Activated CD4-positive, alpha-beta memory T cell treated with anti-CD3 and anti-CD28 coated beads, Interleukin-2, amount 10 ng/mL, durations not matched to agents 7 days and 5 days (primary cell): ENCODE results near the gene IFNA2. TPM values are rescaled to one million over a fixed set of nuclear protein-coding genes. Genes with fewer than 3 reads are reported as not detected.

Source experiments
- CTCF ChIA-PET: fragments of 350-600 bp; sonication (Branson Sonifier 250); formaldehyde crosslinking; loops from one replicate; lab custom pipeline; 2021; ENCODE audit warnings: antibody characterized with exemption, inconsistent platforms; lab: Charles Lee
- POLR2A ChIA-PET: fragments of 350-600 bp; sonication (Branson Sonifier 250); formaldehyde crosslinking; loops from one replicate; lab custom pipeline; 2021; ENCODE audit warnings: antibody characterized with exemption; lab: Charles Lee
- DNase-seq: peaks from one replicate; pipeline ENCODE4 v3.0.0-alpha.2; 2020
- H3K27ac Mint-ChIP-seq: one replicate; pipeline ENCODE4 v1.8.0; 2021; ENCODE audit warnings: mild to moderate bottlenecking, mixed read lengths
- H3K27me3 Mint-ChIP-seq: one replicate; pipeline ENCODE4 v1.8.0; 2021; ENCODE audit warnings: mixed read lengths
- H3K36me3 Mint-ChIP-seq: one replicate; pipeline ENCODE4 v1.8.0; 2021; ENCODE audit warnings: low read depth, mixed read lengths
- H3K4me1 Mint-ChIP-seq: one replicate; pipeline ENCODE4 v1.8.0; 2021; ENCODE audit warnings: mixed read lengths
- H3K4me3 Mint-ChIP-seq: one replicate; pipeline ENCODE4 v1.8.0; 2021; ENCODE audit warnings: mild to moderate bottlenecking, mixed read lengths
- H3K9me3 Mint-ChIP-seq: one replicate; pipeline ENCODE4 v1.8.0; 2021; ENCODE audit warnings: mixed read lengths
- total RNA-seq, 2 experiments: library from RNA; stranded (reverse); gene quantifications; one replicate each; pipeline ENCODE4 v1.2.3, GENCODE V29; 2021

Gene IFNA2
- total RNA-seq, 2 experiments from 2014 or later = not detected

DNA sequence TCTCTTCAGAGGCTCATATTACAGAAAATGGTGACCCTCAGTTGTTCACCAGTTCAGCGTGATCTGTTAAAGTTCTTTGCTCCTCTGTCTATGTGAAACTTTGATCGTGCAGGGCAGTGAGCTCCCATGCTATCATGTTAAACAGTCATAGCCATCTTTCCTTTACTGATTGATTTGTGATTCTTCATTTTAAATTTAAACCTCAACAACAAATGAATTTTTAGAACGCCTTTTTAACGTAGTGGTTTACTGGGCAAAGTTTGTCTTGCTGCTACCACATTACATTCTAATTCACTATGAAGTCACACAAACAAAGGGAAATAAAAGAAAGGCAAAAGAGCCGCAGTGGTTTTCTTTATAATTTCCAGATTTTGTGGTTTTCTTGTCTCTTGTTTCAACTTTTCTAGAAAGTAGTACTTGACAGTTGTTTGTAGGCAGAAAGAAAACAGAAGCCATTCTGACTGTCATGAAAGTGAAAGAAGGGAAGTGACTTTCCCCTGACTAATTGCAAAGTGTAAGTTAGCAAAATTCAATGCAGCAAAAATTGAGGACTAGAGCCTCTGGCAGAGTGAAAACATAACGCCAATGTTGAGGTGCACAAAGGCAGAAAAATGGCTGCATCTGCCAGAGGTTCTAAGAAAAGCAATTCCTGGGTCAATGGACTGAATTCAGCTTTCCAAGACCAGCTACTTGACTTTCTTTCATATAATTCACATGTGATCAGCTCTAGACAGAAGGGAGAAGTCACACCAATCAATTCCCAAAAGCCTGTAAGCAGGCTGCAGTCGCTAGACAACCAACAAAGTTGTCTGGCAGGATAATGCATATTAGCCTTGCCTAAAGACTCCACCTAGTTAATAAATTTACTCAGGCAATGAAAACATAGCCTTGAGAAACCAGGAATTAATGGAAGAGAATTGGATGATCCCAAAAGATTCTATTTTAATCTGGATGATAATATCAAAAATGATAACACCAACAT is 27.4 kb downstream of the IFNA2 start:
- Mint-ChIP-seq H3K4me1 (peaks cover 16% of the 10 kb centered on the region), H3K36me3 (peaks cover 6% of the 10 kb centered on the region), H3K4me3 (peak overlapping the region; percentile 43), H3K27ac (peak overlapping the region; percentile 55), H3K27me3 (peaks cover 48% of the 10 kb centered on the region), H3K9me3 (peaks cover 3% of the 10 kb centered on the region)
- POLR2A ChIA-PET = interaction anchor here (0.7 to 2.2 kb wide), 4 partner anchors 21 to 38 kb away, joined by 3 to 13 read pairs (median 3); no protein-coding TSS in a partner anchor
- no peak for DNase-seq
- CTCF ChIA-PET = interaction anchor here (1.1 to 1.5 kb wide), 4 partner anchors 23 to 39 kb away, joined by 3 to 4 read pairs (median 4); no protein-coding TSS in a partner anchor

DNA sequence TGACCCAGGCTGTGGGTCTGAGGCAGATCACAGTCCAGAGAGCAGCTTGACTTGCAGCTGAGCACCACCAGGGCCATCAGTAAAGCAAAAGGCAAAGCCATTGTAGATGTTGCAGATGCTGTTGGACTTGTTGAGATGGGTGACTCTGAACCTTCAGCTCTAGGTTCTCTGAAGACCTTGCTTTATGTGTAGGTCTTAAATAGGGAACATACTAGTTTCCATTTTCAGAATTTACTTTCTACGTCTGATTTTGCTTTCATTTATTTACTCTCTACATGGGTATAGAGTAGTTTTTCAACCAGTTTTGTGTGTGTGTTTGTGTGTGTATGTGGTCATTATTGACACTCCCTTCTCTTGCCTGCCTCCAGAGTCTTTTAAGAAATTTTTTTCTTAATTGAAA is 34.4 kb downstream of the IFNA2 start, which contains the start of gene IFNA6:
Gene IFNA6, minus strand, starts transcription at position 101 of the 400 bp plus-strand sequence. Its CDS starts 0 bp downstream, at position 101.
- H3K27me3 Mint-ChIP-seq = peaks cover 54% of the 10 kb centered on the region
- ChIA-PET POLR2A (no interaction called here), CTCF (no interaction called here)
- H3K4me3 Mint-ChIP-seq = no peak within 1 kb of the TSS
- H3K4me1 Mint-ChIP-seq = no peaks in the 10 kb centered on the region
- peaks cover 3% of the 10 kb centered on the region for H3K9me3 Mint-ChIP-seq
- no peak for DNase-seq
- H3K27ac Mint-ChIP-seq = no peak within 1 kb of the TSS
- peaks cover 6% of the 10 kb centered on the region for H3K36me3 Mint-ChIP-seq

DNA sequence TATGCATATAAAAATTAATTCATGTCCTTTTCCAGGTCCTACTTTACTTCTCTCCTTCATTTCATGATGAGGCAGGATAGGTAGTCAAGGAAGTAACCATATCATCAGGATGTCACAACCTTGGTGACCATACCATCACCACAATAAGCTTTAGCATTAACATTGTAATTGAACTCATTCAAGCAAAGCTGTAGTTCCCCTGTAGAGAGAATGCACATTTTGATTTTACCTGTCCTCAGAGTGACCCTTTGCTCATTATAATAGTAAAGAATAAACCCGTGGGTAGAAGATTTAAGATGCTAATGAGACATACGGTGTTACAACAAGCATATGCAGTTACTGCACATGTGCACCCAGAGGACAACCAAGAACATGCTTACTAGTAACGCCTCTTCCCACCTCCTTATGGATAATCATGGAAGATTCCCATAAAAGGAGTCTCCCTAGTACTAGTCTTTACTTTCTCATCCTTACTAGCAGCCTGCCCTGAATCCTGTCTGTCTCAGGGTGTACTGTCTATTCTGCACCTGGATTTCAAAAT is 36.7 kb downstream of the IFNA2 start:
- DNase-seq = no peak
- POLR2A ChIA-PET = no interaction called here
- CTCF ChIA-PET = interaction anchor here (1.0 kb wide), 1 partner anchor 14 kb away, joined by 3 read pairs; no protein-coding TSS in a partner anchor

DNA sequence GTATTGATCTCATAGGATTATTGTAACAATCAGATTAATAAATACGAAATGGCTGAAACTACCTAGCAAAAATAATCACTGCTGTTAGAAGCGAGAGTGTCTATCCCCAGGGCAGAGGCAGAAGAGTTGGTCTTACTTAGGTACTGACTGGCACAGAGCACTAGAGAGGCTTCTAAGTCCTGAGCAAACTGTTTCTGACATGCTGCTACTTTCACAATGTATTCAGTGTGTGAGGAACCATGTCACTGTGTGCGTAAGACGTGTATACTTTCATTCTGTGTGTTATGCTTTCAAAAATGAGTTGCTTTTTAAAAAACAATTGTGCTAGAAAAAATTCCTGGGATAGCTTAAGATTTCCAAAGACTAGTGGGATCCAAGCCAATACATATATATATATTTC is 44.5 kb downstream of the IFNA2 start:
- DNase-seq = no peak
- H3K27ac Mint-ChIP-seq = no peak overlapping the region
- peaks cover 44% of the 10 kb centered on the region for H3K27me3 Mint-ChIP-seq

More for the DNA sequence above, 36.7 kb downstream of the IFNA2 start:
- H3K27me3 Mint-ChIP-seq = peaks cover 53% of the 10 kb centered on the region
- H3K4me1 Mint-ChIP-seq = no peaks in the 10 kb centered on the region
- no peak overlapping the region for H3K27ac Mint-ChIP-seq
- H3K9me3 Mint-ChIP-seq = no peaks in the 10 kb centered on the region
- no peak overlapping the region for H3K4me3 Mint-ChIP-seq
- no peaks in the 10 kb centered on the region for H3K36me3 Mint-ChIP-seq

DNA sequence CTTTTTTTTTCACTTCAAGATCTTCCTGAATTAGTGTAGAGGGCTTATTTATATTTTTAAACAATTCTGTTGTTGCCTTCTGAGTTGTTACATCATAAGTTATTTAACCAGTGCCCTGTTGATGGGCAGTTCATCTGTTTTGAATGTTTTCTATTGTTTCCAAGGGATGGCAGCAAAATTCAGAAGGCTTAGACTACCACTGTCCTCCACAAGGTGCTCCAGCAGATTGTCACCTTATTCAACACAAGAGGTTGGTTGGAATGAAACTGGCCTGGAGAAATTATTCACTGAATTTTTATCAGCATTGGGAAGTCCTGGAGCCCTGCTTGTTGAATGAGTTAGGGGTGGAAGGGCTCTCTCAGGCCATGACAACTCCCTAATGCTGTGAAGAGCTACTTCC is 48.7 kb downstream of the IFNA2 start:
- no peak overlapping the region for H3K27ac Mint-ChIP-seq
- H3K9me3 Mint-ChIP-seq = no peaks in the 10 kb centered on the region
- CTCF ChIA-PET = interaction anchor here (1.5 kb wide), 1 partner anchor 60 kb away, joined by 5 read pairs; no protein-coding TSS in a partner anchor
- peaks cover 17% of the 10 kb centered on the region for H3K27me3 Mint-ChIP-seq
- no peak overlapping the region for H3K4me3 Mint-ChIP-seq
- peaks cover 25% of the 10 kb centered on the region for H3K36me3 Mint-ChIP-seq
- POLR2A ChIA-PET = no interaction called here
- H3K4me1 Mint-ChIP-seq = peaks cover 37% of the 10 kb centered on the region
- DNase-seq = no peak

More for the DNA sequence above, 44.5 kb downstream of the IFNA2 start:
- no peaks in the 10 kb centered on the region for H3K36me3 Mint-ChIP-seq
- ChIA-PET CTCF (interaction anchor here (1.0 to 1.6 kb wide), 2 partner anchors 22 to 55 kb away, joined by 3 to 7 read pairs; no protein-coding TSS in a partner anchor), POLR2A (no interaction called here)
- H3K9me3 Mint-ChIP-seq = no peaks in the 10 kb centered on the region
- H3K4me1 Mint-ChIP-seq = peaks cover 4% of the 10 kb centered on the region
- no peak overlapping the region for H3K4me3 Mint-ChIP-seq

DNA sequence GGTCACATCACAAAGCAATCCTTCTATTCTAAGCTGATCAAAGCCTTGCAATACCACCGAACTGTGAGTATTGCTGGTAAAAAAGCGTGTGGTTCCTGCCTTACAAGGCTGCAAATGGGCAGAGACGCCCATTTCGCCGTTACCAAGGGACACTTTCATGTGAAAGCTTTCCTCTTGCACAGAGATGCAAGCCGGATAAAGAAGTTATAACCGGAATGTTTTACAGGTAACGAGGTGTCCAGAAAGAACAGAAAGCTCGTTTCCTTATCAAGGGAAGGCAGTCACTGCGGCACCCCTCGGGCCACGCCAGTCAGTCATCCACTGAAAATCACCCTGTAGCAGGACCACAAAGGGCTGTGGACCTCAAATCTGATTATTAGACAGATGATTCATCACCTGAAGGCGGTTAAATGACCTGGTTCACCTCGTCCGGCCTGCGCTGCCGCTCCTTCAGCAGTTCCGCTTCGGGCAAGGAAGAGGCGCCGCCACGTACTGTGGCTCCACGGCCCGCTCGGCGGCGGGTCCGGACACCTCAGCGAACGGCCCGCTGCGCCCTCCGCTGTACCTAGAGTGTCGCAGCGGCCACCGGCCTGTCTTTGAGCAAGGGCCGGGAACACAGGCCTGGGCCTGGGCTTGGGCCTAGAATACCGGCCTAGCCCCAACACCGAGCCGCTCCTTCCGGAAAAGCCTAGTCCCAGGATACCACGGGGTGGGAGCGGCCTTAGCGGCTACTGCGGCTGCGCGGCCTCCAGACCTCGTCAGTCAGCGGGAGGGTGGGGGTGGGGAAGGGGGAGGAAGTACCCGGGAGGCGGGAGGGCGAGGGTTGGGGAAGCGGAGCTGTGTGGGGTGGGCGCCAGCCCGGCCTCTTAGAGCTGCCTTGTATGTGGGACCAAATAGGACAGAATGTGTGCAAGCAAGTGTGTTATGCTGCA is 50.2 kb downstream of the IFNA2 start, which contains the start of gene KLHL9:
Gene KLHL9, minus strand, starts transcription at position 704 of the 932 bp plus-strand sequence. Its CDS starts 545 bp downstream, at position 159.
- DNase-seq = peak; percentile 86
- ChIA-PET POLR2A (interaction anchor here (0.6 to 2.4 kb wide), 14 partner anchors 9 to 460 kb away, joined by 3 to 14 read pairs (median 4); partner anchors contain the start of genes HACD4 and IFNA8), CTCF (interaction anchor here (0.6 to 4.0 kb wide), 13 partner anchors 8 to 674 kb away, joined by 3 to 39 read pairs (median 3); partner anchors contain the start of gene CDKN2B)
- peaks cover 47% of the 10 kb centered on the region for H3K4me1 Mint-ChIP-seq
- H3K27ac Mint-ChIP-seq = peak within 1 kb of the TSS; percentile 85
- H3K4me3 Mint-ChIP-seq = peak within 1 kb of the TSS; percentile 85
- H3K27me3 Mint-ChIP-seq = peaks cover 14% of the 10 kb centered on the region
- H3K36me3 Mint-ChIP-seq = peaks cover 33% of the 10 kb centered on the region
- no peaks in the 10 kb centered on the region for H3K9me3 Mint-ChIP-seq

Other genes starting within 250 kb of the IFNA2 start
- gene IFNW1, start 243.6 kb downstream of the IFNA2 start, total RNA-seq = not detected
- not detected for gene IFNA21, start 218.7 kb downstream of the IFNA2 start, total RNA-seq
- not detected for gene IFNA4, start 197.8 kb downstream of the IFNA2 start, total RNA-seq
- gene IFNA7, start 183.2 kb downstream of the IFNA2 start, total RNA-seq = not detected
- not detected for gene IFNA10, start 178.3 kb downstream of the IFNA2 start, total RNA-seq
- not detected for gene IFNA16, start 168.1 kb downstream of the IFNA2 start, total RNA-seq
- gene IFNA17, start 157.2 kb downstream of the IFNA2 start, total RNA-seq = not detected
- gene IFNA14, start 145.4 kb downstream of the IFNA2 start, total RNA-seq = not detected
- gene IFNA5, start 80.1 kb downstream of the IFNA2 start, total RNA-seq = not detected
- 10 to 100 TPM; 17.0 to 18.0 TPM for gene KLHL9, start 50.0 kb downstream of the IFNA2 start, total RNA-seq
- not detected for gene IFNA6, start 34.5 kb downstream of the IFNA2 start, total RNA-seq
- not detected for gene IFNA13, start 17.3 kb downstream of the IFNA2 start, total RNA-seq
- gene IFNA8, start 23.7 kb upstream of the IFNA2 start, total RNA-seq = not detected
- gene IFNA1, start 55.0 kb upstream of the IFNA2 start, total RNA-seq = not detected
- gene IFNE, start 96.9 kb upstream of the IFNA2 start, total RNA-seq = not detected